Stimulated activated CD4-positive, alpha-beta T cell treated with anti-CD3 and anti-CD28 coated beads, Interleukin-15, amount 100 ng/mL, for 24 hours (primary cell): Measurements from ENCODE around the gene CES1.
"Not testable (repeated sequence)": the region's sequence is repeated elsewhere in the genome, so short reads cannot be mapped to it uniquely, and the experiment has no call there.

Experiments
- DNase-seq: peaks from one replicate; pipeline ENCODE4 v3.0.0-alpha.2; 2020

CES1 gene

DNA sequence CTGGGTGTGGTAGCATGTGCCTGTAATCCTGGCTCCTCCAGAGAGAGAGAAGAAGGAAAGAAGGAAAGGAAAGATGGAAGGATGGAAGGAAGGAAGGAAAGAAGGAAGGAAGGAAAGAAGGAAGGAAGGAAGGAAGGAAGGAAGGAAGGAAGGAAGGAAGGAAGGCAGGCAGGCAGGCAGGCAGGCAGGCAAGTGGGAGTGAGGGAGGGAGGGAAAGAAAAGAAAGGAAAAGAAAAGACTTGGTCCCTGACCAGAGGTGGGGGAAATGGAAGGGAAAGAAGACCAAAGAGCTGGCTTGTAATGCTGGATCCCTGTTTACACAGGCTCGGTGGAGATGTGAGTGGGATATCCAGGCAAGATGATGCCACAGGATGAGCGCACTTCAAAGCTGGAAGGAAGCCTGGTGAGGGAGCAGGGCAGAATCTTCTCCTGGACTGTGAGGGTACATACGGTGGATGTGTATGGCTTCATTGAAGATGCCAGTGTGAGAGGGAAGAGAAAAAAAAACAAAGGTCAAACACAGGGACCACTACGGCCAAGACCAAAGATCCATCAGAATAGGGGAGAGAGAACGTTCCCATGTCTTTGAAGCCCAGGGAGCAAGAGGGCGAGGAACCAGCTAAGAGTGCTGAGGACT, 2.1 kb downstream of the CES1 start:
- DNase-seq: no peak

DNA sequence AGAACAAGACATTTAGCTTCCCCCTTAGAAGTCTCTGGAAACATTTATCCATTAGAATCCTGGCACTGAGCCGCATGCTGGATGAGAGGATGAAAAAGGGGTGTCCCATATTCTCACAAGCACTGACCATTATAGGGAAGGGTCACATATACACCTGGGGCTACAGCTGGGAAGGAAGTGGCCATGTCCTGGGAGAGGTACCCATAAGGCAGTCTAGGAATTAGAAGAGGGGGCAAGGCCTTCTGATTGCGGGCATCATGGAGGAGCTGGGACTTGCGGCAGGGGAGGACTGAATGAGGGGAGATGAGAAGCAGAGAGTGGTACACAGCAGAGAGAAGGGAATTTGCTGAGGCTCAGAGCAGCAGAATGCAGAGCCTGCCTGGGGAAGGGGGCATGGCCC, 3.7 kb downstream of the CES1 start:
- DNase-seq: not testable (repeated sequence)

DNA sequence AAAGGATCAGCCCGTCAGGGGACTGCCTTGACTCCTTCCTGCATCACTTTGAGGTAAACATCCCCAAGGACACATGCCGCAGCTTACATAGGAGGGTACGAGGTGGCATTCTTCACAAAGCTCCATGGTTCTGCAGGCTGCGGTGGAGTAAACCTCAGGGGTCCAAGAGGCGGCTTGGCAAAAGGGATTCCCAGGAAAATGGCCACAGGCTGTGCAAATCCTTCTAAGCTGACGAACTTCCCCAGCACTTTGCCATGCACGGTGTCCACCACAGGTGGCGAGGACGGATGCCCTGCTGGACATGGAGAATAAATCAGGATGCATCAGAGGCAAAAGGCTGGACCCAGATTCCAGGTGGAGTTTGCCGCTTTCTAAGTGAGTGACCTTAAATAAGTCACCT, 4.2 kb downstream of the CES1 start:
- DNase-seq: no peak

DNA sequence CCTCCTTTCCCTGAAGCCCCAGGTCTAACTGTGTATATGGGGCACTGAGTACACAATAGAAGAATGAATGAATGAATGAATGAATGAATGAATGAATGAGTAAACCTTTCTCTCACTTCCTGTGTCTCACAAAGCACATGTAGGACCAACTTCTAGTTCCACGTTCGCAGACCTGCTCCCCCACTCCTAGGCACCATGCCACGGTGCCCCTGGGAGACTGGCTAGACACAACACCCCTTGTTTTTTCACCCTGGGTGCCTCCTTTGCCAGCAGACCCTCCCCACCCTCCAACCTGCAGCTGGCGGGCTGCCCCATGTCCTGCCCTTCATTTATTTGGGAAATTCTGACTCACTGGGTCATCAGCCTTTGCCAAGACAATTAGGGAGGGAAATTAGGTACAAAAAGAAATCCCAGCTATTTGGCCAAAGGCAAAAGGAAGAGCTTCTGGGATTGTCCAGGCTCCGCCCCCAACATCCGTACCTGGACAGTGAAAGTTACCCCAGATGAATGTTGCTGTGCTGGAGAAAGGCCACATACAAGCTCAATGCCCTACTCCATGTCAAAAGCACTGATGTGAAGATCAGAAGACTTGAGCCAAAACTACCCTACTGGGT, 7.7 kb downstream of the CES1 start:
- no peak for DNase-seq

DNA sequence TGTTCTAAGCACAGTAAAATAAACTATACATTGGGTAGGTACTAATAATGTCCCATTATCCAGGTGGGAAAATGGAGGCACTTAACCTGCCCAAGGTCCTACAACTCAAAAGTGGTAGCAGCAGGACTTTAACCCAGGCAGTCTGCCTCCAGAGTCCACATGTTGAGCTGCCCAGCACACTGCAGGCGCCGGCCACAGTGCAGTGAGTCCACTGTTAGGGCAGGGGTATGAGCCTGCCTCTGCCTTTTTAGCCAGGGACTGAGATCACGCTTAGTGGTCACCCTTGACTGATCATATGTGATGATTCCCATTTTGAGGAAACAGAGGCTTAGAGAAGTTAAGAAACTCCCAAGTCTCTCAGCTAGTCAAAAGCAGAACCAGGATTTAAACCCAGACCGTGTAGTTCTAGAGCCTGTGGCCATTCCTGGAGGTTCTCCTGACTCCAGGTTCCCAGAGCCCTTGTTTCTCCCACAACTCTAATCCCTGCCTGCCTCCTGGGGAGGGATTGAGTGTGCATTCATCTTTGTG, 8.4 kb downstream of the CES1 start:
- DNase-seq: no peak

DNA sequence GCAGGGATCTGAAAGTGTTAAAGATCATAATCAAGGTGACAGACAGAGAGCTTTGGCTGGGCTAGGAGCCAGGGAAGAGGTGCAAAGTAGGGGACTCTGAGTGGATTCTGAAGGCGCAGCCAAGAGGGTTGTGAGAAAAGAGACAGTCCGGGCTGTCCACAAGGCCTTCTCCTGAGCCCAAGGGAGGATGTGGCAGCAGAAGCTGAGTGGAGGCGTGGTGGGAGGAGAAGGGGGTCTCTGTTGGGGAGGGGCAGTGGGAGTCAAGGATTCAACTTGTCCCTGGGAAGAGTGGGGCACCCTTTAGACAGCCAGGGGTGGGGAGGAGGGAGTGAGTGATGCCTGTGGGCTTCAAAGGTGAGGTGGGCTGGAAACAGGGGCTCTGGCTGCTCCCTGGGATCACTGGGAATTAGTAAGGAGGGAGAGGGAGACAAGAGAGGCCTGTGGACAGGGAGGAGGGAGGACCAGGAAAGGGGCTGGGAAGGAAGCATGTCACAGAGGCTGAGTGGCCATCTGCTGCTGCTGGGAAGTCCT, 10.6 kb downstream of the CES1 start:
- no peak for DNase-seq

DNA sequence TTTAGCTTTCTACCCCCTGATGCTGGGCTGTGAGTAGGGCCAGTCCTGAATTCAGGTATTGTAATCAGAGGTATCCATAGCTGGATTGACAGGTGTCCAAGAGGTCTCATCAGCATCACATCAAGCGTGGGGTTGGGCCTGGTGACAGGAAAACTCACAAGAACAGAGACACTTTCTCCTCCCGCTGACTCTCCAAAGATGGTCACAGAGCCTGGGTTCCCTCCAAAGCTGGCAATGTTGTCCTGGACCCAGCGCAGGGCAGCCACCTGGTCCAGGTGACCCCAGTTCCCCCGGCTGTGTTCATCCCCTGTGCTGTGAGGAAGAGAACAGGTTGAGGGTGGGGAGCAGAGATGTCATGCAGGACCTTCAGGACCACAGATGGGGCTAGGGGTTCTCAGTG, 11.7 kb downstream of the CES1 start:
- no peak for DNase-seq

DNA sequence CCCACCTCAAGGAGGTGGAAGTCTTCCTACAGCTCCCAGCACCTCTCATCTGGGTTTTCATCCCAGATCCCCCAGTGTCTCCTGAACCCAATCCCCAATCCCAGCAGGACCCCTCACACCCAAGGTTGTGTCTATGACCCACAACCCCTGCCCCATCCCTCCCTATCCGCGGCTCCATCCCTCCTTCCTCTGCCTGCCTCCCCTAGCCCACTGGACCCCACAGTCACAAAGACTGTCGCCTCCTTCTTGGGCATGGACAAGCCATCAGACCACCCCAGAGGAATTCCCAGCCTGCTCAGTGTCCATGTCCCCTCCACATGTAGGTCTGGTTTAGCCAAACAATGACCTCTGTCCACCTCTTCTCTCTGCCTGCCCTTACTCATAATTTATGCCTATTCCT, 12.3 kb downstream of the CES1 start:
- no peak for DNase-seq

DNA sequence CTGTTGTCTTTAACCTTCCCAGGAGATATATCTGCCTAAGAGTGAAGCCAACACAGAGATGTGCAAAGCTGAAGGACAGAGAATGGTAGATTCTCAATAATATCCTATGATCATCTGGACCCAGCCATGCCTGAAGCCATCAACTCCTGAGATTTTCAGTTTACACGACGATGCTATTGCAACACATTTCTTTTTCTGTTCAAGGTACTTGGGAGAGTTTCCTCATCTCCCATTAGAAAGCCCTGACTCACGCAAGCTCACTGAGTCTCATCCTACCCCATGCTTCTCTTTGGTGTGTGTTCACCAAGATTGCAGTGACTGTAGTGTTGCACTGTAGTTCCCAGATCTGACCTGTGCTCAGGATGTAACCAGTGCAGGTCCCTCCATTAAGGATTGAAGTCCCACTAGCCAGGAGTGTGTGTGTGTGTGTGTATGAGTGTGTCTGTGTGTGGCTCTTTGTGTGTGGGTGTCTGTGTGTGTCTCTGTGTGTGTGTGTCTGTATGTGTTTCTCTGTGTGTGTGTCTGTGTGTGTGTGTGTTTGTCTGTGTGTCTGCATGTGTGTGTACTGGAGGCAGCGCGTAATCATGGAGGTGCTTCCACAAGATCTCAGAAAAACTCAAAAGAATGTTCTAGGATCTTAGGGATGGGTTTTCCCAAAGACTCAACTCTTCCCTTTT, 15.5 kb downstream of the CES1 start:
- no peak for DNase-seq

DNA sequence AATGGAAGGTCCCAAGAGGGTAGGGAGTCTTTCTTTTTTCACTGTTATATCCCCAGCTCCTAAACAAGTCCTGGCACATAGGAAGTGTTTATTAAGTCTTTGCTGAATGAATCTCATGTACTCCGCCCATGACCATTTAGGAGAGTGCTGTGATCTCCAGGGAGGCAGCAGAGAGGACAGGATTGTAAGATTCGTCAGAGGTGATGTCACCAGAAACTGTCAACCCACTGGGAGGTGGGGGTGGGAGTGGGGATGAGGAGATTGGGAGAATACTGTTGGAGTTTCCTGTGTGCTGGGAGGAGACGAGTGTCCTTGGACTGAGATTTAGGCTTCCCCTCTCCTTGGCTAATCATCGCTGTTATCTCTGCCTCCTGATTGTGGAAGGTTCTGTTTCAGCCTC, 16.7 kb downstream of the CES1 start:
- not testable (repeated sequence) for DNase-seq

DNA sequence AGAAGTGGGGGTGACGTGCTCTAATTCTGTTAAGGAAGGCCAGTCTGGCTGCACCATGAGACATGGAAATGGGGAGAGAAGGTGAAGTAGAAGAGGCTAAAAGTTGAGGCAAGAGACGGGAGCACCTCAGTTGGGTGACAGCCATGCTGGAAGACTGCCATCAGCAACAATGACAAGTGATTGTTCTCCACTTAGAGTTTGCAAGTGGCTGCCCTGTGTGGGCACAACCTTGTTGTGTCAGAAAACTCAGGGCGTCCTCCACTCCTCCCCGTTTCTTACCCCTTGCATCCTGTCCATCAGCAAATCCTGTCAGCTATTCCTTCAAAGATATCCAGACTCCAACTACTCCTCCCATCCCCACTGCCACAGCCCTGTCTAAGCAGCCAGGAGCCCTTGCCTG, 17.6 kb downstream of the CES1 start:
- DNase-seq: no peak

DNA sequence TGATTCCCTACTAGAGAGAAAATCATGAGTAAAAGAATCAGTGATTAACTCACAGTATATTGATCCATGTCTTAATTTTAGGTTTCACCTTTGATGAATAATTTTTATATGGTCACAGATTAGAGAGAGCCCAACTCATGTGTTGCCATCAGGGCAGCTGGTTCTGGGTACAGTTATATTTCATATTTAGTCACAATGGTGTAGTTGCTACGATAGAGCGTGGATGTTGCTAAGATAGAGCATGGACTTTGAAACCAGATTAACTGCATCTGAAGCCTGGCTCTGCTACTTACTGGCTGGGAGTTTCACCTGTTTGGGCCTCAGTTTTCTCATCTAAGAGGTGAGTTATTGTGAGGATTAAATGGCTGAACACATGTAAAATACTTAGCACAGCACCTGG, 18.7 kb downstream of the CES1 start:
- DNase-seq: not testable (repeated sequence)

DNA sequence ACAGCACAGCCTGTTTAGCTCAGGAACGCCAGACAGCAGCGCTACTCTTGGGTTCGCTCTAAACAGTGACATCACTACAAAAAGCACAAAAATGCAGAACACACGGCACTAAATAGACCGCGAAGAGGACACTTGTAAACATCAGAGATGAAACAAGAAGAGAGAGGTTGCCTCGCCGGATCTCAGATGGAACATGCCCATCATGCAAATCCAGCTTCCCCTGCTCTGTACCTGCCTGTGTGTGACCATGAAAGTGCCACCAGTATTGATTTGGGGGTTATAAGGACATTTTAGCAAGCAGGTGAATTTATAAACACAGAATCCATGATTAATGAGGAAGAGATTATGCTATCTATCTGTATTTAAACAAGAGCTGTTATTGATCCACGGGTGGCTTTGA, 19.2 kb downstream of the CES1 start:
- not testable (repeated sequence) for DNase-seq

DNA sequence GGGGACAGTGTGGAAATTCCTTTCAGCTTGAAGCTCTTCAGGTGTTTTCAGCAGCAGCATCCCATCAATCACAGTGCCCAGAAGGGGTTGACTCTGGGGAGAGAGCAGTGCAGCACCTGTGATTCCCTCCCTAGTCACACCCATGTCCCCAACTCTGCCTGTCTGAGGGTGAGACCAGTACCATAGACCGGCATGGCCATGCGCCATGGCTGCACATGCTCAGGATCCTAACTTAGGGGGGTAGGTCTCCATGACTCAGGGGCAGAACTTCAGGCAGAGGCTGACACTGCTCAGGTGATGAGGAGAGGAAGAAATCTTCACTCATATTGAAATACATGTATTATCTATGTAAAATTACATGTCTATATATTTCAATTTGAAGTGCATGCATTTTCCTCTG, 19.9 kb downstream of the CES1 start:
- DNase-seq: no peak

DNA sequence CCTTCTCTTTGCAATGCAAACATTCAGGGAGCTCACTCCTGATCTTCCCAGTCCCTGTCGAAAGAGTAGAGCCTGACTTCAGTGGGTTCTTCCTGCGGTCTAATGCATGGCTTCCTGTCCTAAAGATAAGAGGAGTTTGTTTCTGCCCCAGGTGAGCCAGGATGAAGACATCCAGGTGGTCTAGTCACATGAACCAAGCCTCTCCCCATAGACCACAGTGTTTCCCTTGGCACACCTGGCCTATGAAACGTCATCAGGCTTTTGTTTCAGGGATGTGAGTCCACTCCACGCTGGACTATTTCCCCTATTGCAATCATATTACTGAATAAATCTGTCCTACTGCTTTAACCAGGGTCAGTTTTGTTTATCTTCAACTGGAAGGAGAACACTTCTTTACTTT, 21.1 kb downstream of the CES1 start:
- DNase-seq: no peak

DNA sequence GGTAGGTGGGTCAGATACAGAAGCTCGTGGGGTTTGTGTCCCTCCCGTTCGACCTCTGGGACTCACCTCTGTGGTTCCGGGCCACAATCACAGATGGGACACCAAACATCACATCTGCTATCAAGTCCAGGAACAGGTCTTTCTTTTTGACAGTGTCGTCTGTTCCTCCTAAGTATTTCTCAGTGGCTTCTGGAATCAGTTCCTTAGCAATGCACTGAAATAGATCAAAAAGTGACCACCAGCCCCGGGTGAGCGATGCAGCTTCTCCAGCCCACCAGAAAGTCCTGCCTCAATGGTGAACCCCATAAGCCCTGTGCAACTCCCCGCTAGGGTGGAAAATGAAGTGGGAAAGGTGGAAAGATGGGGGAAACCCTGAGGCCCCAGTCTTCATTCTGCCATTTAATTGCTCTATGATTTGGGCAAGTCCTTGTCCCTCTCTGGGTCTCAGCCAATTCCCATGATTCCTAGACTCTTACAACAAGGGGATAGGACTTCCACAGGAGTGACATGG, 22.4 kb downstream of the CES1 start:
- no peak for DNase-seq

DNA sequence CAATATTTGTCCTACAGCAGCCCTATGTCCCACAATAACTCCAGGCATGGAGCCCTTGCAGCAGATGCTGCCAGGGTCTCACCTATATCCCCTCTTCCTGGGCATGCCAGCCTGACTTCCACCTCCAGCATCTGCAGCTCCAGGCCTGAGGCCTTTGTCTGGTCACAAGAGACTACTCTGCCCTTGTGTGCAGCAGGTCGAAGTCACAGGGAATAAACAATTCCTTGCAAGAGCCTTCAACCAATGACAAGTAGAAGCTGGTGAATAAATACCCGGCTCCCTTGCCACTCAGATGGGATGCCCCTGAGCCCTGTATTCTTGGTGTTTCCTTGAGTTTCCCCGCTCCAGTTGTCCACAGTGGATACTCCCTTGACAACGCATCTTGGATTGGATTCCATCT, 23.0 kb downstream of the CES1 start:
- DNase-seq: no peak

DNA sequence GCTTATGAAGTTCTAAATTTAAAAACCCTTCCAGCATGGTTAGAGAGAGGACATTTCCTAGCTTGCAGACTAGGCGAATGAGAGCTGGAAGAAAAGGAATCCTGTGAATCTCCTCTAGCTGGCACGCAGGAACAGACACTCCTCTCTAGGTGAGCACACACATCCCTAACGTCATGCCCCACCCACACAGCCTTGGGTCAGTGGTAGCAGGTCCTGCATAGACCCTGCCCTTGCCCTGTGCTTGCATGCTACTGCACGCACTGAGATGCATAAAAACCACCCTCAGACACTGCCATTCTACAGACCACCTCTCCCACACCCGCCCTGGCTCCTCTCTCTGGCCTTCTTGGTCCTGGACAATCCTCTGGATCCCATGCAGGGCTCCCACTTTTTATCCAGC, 23.5 kb downstream of the CES1 start:
- DNase-seq: no peak

DNA sequence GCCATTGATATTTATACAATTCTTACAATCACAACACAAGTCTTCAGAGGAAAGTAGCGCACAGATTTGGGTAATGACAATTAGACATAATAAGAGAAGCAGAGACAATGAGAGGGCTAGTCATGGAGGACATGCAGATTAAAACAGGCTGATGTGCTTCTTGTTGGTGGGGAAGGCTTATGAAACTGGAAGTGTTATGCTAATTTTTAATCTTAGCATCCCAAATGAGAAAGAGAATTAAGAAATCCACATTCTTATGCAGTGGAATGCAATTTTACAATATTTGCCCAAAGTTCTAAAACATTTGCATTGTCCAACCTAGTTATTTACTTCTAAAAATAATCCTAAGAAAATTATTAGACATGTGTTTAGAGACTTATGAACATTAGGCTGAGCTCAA, 24.6 kb downstream of the CES1 start:
- not testable (repeated sequence) for DNase-seq

DNA sequence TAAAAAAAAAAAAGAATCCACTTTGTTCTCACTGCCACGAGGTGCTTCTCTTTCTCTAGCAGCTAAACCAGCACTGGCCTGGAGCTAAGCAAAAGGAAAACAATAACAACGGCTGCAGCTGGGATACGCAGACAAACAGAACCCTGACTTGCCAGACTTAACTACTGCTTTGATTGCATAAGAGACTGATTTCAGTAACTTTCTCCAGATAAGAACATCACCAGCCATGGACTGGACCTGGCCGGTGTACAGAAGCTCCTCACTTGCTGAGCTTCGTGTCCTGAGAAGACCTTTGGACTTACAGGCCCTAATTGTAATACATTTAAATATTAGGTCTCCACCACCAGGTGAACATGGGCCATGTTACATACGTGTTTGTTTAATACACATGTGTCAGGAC, 27.8 kb downstream of the CES1 start:
- not testable (repeated sequence) for DNase-seq

DNA sequence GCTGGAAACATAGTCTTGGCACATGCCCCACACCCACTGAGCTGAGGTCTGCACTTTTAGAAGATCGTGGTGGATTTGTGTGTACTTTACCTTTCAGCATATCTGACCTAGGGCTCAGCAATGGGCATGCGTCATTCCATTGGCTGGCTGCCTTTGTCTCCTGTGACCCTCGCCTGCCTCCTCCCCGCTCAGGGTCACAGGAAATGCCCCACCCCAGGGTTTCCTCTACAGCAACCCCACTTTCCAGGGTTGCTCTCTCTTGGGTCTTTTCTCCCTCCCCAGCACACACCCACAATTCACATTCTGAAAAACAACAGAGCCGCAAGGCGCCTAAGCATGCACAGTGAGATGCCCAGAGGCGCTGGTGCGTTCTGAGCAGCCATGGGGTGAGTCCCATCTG, 29.2 kb downstream of the CES1 start:
- not testable (repeated sequence) for DNase-seq

DNA sequence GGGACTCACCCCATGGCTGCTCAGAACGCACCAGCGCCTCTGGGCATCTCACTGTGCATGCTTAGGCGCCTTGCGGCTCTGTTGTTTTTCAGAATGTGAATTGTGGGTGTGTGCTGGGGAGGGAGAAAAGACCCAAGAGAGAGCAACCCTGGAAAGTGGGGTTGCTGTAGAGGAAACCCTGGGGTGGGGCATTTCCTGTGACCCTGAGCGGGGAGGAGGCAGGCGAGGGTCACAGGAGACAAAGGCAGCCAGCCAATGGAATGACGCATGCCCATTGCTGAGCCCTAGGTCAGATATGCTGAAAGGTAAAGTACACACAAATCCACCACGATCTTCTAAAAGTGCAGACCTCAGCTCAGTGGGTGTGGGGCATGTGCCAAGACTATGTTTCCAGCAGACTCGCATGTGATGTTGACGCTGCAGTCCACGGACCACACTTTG, 39.9 kb downstream of the CES1 start:
- DNase-seq: not testable (repeated sequence)

DNA sequence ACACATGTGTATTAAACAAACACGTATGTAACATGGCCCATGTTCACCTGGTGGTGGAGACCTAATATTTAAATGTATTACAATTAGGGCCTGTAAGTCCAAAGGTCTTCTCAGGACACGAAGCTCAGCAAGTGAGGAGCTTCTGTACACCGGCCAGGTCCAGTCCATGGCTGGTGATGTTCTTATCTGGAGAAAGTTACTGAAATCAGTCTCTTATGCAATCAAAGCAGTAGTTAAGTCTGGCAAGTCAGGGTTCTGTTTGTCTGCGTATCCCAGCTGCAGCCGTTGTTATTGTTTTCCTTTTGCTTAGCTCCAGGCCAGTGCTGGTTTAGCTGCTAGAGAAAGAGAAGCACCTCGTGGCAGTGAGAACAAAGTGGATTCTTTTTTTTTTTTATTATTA, 41.4 kb downstream of the CES1 start:
- DNase-seq: not testable (repeated sequence)

DNA sequence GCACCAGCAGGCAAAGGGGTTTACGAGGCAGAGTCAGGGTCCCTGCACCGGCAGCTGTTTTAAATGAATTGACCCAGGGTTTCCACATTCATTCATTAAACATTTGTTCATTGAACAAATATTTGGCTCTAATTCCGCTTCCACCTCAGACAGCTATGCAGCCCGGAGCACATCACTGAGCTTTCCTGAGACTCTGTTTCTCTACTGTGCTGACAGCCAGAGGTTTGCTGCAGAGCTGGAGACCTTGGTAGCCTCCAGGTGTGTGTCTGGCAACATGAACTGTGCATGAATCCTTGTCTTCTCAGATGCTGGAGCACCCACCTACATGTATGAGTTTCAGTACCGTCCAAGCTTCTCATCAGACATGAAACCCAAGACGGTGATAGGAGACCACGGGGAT, 42.7 kb downstream of the CES1 start:
- not testable (repeated sequence) for DNase-seq
